AG09319 (cell line): Measurements from ENCODE around the gene KDM6A.

ENCODE experiments used
- DNase-seq: peaks from one replicate; pipeline ENCODE4 v3.0.0-alpha.2; 2010; ENCODE audit warnings: low read depth; ENCODE audit errors: extremely low read depth
- TF ChIP-seq, protein P1 (sequence below): IDR thresholded peaks from 2 replicates; pipeline ENCODE4 v1.5.1; 2011; ENCODE audit warnings: low read depth, mild to moderate bottlenecking, inconsistent platforms, low read length, moderate library complexity

KDM6A gene

DNA sequence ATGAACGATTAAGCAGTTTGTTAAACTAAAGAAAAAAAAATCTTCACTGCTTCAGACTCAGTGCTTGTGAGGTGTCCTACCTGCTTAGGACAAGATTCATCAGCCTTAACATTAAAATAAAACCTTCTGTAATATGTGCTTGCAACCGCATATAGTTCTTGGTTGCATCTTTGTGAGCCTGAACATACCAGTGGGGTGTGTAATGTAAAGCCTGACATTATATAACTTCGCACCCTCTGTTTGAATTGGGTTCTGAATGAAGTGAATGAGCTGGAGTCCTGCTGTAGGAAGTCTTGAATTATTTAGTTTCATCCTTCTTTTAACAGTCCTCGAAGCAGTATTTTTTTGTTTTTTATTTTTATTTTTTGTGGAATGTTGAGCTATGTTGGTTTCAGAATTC, 3.1 kb downstream of the KDM6A start:
- DNase-seq: no peak
- TF ChIP-seq, protein P1, sequence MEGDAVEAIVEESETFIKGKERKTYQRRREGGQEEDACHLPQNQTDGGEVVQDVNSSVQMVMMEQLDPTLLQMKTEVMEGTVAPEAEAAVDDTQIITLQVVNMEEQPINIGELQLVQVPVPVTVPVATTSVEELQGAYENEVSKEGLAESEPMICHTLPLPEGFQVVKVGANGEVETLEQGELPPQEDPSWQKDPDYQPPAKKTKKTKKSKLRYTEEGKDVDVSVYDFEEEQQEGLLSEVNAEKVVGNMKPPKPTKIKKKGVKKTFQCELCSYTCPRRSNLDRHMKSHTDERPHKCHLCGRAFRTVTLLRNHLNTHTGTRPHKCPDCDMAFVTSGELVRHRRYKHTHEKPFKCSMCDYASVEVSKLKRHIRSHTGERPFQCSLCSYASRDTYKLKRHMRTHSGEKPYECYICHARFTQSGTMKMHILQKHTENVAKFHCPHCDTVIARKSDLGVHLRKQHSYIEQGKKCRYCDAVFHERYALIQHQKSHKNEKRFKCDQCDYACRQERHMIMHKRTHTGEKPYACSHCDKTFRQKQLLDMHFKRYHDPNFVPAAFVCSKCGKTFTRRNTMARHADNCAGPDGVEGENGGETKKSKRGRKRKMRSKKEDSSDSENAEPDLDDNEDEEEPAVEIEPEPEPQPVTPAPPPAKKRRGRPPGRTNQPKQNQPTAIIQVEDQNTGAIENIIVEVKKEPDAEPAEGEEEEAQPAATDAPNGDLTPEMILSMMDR: no peak

GRCh38 chrX:44876767-44877166, 3.8 kb downstream of the KDM6A start:
- DNase-seq: no peak
- TF ChIP-seq, protein P1: no peak

DNA sequence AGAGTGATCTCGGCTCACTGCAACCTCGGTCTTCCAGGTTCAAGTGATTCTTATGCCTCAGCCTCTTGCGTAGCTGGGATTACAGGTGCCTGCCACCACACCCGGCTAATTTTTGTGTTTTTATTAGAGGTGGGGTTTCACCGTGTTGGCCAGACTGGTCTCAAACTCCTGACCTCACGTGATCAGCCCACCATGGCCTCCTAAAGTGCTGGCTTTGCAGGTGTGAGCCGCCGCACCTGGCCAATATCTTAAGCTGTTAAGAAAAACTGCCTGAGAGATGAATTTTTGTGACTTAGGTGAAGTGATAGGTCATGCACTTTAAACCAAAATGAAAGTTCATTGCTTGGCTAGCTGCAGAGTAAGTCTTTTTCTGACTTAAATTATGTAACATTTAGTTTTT, 5.8 kb downstream of the KDM6A start:
- no peak for DNase-seq
- TF ChIP-seq, protein P1: no peak

DNA sequence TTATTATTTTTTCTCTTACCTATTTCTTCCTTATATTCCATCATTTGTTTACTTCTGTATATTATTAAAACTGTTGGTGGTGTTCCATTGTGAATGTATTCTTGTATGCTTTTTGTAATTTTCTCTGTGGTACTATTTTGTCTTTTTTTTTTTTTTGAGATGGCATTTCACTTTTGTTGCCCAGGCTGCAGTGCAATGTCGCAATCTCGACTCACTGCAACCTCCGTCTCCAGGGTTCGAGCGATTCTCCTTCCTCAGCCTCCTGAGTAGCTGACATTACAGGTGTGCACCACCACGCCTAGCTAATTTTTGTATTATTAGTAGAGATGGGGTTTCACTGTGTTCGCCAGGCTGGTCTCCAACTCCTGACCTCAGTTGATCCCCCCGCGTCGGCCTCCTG, 8.6 kb downstream of the KDM6A start:
- no peak for DNase-seq
- TF ChIP-seq, protein P1: no peak

GRCh38 chrX:44882635-44883034, 9.6 kb downstream of the KDM6A start:
- TF ChIP-seq, protein P1: no peak
- no peak for DNase-seq

DNA sequence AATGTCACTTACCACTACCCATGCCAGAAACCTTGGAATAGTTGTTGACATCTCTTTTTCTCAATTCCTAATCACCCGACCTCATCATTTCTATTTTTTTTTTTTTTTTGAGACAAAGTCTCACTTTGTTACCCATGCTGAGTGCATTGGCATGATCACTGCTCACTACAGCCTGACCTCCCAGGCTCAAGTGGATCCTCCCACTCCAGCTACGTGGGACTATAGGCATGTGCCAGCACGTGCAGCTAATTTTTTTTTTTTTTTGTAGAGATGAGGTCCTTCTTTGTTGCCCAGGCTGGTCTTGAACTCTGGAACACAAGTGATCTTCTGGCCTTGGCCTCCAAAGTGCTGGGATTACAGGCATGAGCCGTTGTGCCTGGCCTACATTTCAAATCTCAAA, 12.0 kb downstream of the KDM6A start:
- no peak for DNase-seq

GRCh38 chrX:44889824-44890223, 16.8 kb downstream of the KDM6A start:
- no peak for DNase-seq
- TF ChIP-seq, protein P1: no peak

More for the DNA sequence above, 12.0 kb downstream of the KDM6A start:
- TF ChIP-seq, protein P1: no peak
